PC-9 (cell line): ENCODE data around the gene GPS1. TPM values are rescaled to one million over a fixed set of nuclear protein-coding genes. Genes with fewer than 3 reads are reported as not detected.

Experiments used
- BruUV-seq: library from RNA; stranded (reverse); fragments of 400-500 nt; replicated peaks from 2 replicates; lab custom pipeline; 2021; lab: Mats Ljungman, UMichigan
- CTCF ChIA-PET: fragments of 300-600 bp; sonication (Branson Sonifier 250); formaldehyde crosslinking; loops from one replicate; lab custom pipeline; 2022; ENCODE audit warnings: antibody characterized with exemption; lab: Charles Lee
- POLR2A ChIA-PET: fragments of 300-600 bp; sonication (Branson Sonifier 250); formaldehyde crosslinking; loops from one replicate; lab custom pipeline; 2022; ENCODE audit warnings: antibody characterized with exemption; ENCODE audit not compliant: unreplicated experiment; lab: Charles Lee
- DNase-seq, 2 experiments: peaks; one replicate each; pipeline versions ENCODE4 v3.0.0 to v3.0.0-alpha.2; 2015 to 2022; ENCODE audit warnings: mixed read lengths in 1 of 2
- H2AFZ ChIP-seq: fragments of 200-600 bp; sonication (generic); 2 replicates; pipeline ENCODE4 v1.8.1; 2017; ENCODE audit warnings: antibody characterized with exemption
- H3F3A ChIP-seq: fragments of 200-600 bp; sonication (generic); 2 replicates; pipeline ENCODE4 v1.8.1; 2017; ENCODE audit warnings: antibody characterized with exemption, mild to moderate bottlenecking, low read depth; ENCODE audit not compliant: insufficient read depth
- H3K27ac ChIP-seq: fragments of 200-600 bp; sonication (generic); 2 replicates; pipeline ENCODE4 v1.6.1; 2016; ENCODE audit warnings: mixed run types
- H3K27me3 ChIP-seq: fragments of 200-600 bp; sonication (generic); 2 replicates; pipeline ENCODE4 v1.6.1; 2016; ENCODE audit warnings: low read depth, mixed run types; ENCODE audit not compliant: insufficient read depth
- H3K36me3 ChIP-seq: fragments of 200-600 bp; sonication (generic); 2 replicates; pipeline ENCODE4 v1.6.1; 2016; ENCODE audit warnings: low read depth, mixed run types
- H3K4me1 ChIP-seq: fragments of 200-600 bp; sonication (generic); replicated peaks from 2 replicates; pipeline ENCODE4 v1.6.1; 2016; ENCODE audit warnings: mixed run types; ENCODE audit not compliant: insufficient read depth
- H3K4me2 ChIP-seq: fragments of 200-600 bp; sonication (generic); 2 replicates; pipeline ENCODE4 v1.6.1; 2017; ENCODE audit warnings: mixed run types
- H3K4me3 ChIP-seq: fragments of 200-600 bp; sonication (generic); 2 replicates; pipeline ENCODE4 v1.6.1; 2016; ENCODE audit warnings: mixed run types
- H3K79me2 ChIP-seq: fragments of 200-600 bp; sonication (generic); 2 replicates; pipeline ENCODE4 v1.6.1; 2017; ENCODE audit warnings: low read depth, mixed run types
- H3K9me2 ChIP-seq: fragments of 200-600 bp; sonication (generic); 2 replicates; pipeline ENCODE4 v1.8.1; 2017; ENCODE audit warnings: mild to moderate bottlenecking; ENCODE audit not compliant: insufficient read depth
- H3K9me3 ChIP-seq: fragments of 200-600 bp; sonication (generic); 2 replicates; pipeline ENCODE4 v1.8.1; 2016; ENCODE audit warnings: low read depth; ENCODE audit not compliant: insufficient read depth
- H4K20me1 ChIP-seq: fragments of 200-600 bp; sonication (generic); 2 replicates; pipeline ENCODE4 v1.8.1; 2017; ENCODE audit not compliant: insufficient read depth
- CTCF ChIP-seq: fragments of 200-600 bp; sonication (generic); conservative IDR thresholded peaks from 2 replicates; pipeline ENCODE4 v1.6.1; 2017; ENCODE audit warnings: mixed run types, antibody characterized with exemption, mild to moderate bottlenecking, moderate library complexity
- EZH2 ChIP-seq: fragments of 200-600 bp; sonication (generic); IDR thresholded peaks from 2 replicates; pipeline ENCODE4 v1.8.0; 2017; ENCODE audit warnings: antibody characterized with exemption, low read depth
- intact Hi-C: fragments of 100-400 bp; cut with micrococcal nuclease; formaldehyde crosslinking; loops from one replicate; pipeline ENCODE4 v1.10.0; 2022; ENCODE audit not compliant: unreplicated experiment
- total RNA-seq: library from RNA; stranded (reverse); gene quantifications from 2 replicates; pipeline ENCODE4 v1.2.3, GENCODE V29; 2021

Gene GPS1
- total RNA-seq, 1 experiment from 2014 or later: 121 TPM

- no peak for TF ChIP-seq CTCF
- TF ChIP-seq EZH2: no peak
- Histone ChIP-seq H3K9me3 (no peaks in the 10 kb centered on the region), H3K4me3 (no peak overlapping the region), H3F3A (peaks cover 42% of the 10 kb centered on the region), H3K36me3 (no peaks in the 10 kb centered on the region), H2AFZ (no peak overlapping the region), H3K4me2 (peak overlapping the region; percentile 34), H3K4me1 (peaks cover 73% of the 10 kb centered on the region), H3K27ac (peak overlapping the region; percentile 29; the same call in 1 of the 2 replicates), H4K20me1 (peaks cover under 1% of the 10 kb centered on the region; the same call in 1 of the 2 replicates), H3K9me2 (no peaks in the 10 kb centered on the region), H3K27me3 (no peaks in the 10 kb centered on the region), H3K79me2 (peaks cover 19% of the 10 kb centered on the region)
- intact Hi-C loops: loop anchor here (10.0 kb wide), 2 partner anchors 207 to 233 kb away; partner anchors contain the start of genes ALYREF, ANAPC11 and SECTM1
- ChIA-PET CTCF (no interaction called here), POLR2A (interaction anchor here (0.7 kb wide), 1 partner anchor 54 kb away, joined by 3 read pairs; no protein-coding TSS in a partner anchor)
- DNase-seq: peak; percentile 49 to 58
- no TSS peak for BruUV-seq
Measured at GRCh38 chr17:82101767-82102679, 50.3 kb downstream of the GPS1 start.

- H3K9me3 ChIP-seq: no peaks in the 10 kb centered on the region
- BruUV-seq: no TSS peak
- H3K4me2 ChIP-seq: peak overlapping the region; percentile 81
- TF ChIP-seq CTCF: no peak
- no peak for TF ChIP-seq EZH2
- peaks cover 10% of the 10 kb centered on the region for H3K79me2 ChIP-seq
- DNase-seq: peak; percentile 89 to 95
- no peak overlapping the region for H3K4me3 ChIP-seq
- no peaks in the 10 kb centered on the region for H3K9me2 ChIP-seq
- no peaks in the 10 kb centered on the region for H3K36me3 ChIP-seq
- no peaks in the 10 kb centered on the region for H4K20me1 ChIP-seq
- peak overlapping the region; percentile 71 for H3K27ac ChIP-seq
- ChIA-PET CTCF (interaction anchor here (0.5 to 0.7 kb wide), 4 partner anchors 63 to 120 kb away, joined by 4 to 11 read pairs (median 4); partner anchors contain the start of gene LRRC45), POLR2A (interaction anchor here (0.5 to 0.8 kb wide), 5 partner anchors 50 to 178 kb away, joined by 3 to 6 read pairs (median 3); partner anchors contain the start of gene DCXR)
- peaks cover 49% of the 10 kb centered on the region for H3F3A ChIP-seq
- intact Hi-C loops: loop anchor here (10.0 kb wide), 2 partner anchors 209 to 231 kb away; partner anchors contain the start of genes ALYREF, ANAPC11 and SECTM1
- no peaks in the 10 kb centered on the region for H3K27me3 ChIP-seq
- no peak overlapping the region for H2AFZ ChIP-seq
- peaks cover 76% of the 10 kb centered on the region for H3K4me1 ChIP-seq
Measured at GRCh38 chr17:82103553-82104451, 52.1 kb downstream of the GPS1 start.
